RWPE1 (cell line): Measurements from ENCODE around the gene SDCCAG8.

Experiments used
- CTCF ChIA-PET: fragments of 350-600 bp; sonication (Branson Sonifier 250); formaldehyde crosslinking; extraction: SDS; loops from one replicate; lab custom pipeline; 2021; lab: Yijun Ruan, JAX
- POLR2A ChIA-PET: fragments of 400-600 bp; formaldehyde crosslinking; extraction: SDS; loops from one replicate; lab custom pipeline; 2020; ENCODE audit warnings: antibody characterized with exemption; ENCODE audit not compliant: low non-redundant PET; lab: Yijun Ruan, JAX
- DNase-seq: peaks from one replicate; pipeline ENCODE4 v3.0.0; 2012; ENCODE audit warnings: low spot score
- H3K27ac ChIP-seq: fragments of 450-650 bp; 2 replicates; pipeline ENCODE4 v1.5.1; 2017
- CTCF ChIP-seq: fragments of 450-650 bp; conservative IDR thresholded peaks from 2 replicates; pipeline ENCODE4 v1.5.1; 2017; ENCODE audit warnings: low read depth, mild to moderate bottlenecking

SDCCAG8 gene

GRCh38 chr1:243459059-243459458 is 203.2 kb downstream of the SDCCAG8 start:
- no peak for DNase-seq
- ChIA-PET POLR2A (no interaction called here), CTCF (interaction anchor here (0.6 kb wide), 2 partner anchors 193 to 646 kb away, joined by 5 to 7 read pairs; no protein-coding TSS in a partner anchor)
- H3K27ac ChIP-seq, result no peak overlapping the region
- TF ChIP-seq CTCF, result no peak

GRCh38 chr1:243461700-243462099 is 205.9 kb downstream of the SDCCAG8 start:
- no peak for TF ChIP-seq CTCF
- ChIA-PET POLR2A (no interaction called here), CTCF (no interaction called here)
- no peak for DNase-seq
- H3K27ac ChIP-seq, result no peak overlapping the region

- no peak overlapping the region for H3K27ac ChIP-seq
- no peak for DNase-seq
- POLR2A ChIA-PET, result no interaction called here
- no peak for TF ChIP-seq CTCF
- CTCF ChIA-PET, result interaction anchor here (0.7 kb wide), 2 partner anchors 91 to 119 kb away, joined by 3 to 5 read pairs; no protein-coding TSS in a partner anchor
Observed at GRCh38 chr1:243462929-243463697, 207.3 kb downstream of the SDCCAG8 start.

GRCh38 chr1:243465081-243465480 is 209.2 kb downstream of the SDCCAG8 start:
- no peak for DNase-seq
- no peak overlapping the region for H3K27ac ChIP-seq
- no peak for TF ChIP-seq CTCF
- ChIA-PET CTCF (interaction anchor here (0.6 kb wide), 2 partner anchors 10 to 64 kb away, joined by 3 read pairs; no protein-coding TSS in a partner anchor), POLR2A (no interaction called here)

- TF ChIP-seq CTCF, result no peak
- CTCF ChIA-PET, result interaction anchor here (0.6 kb wide), 1 partner anchor 9 kb away, joined by 3 read pairs; no protein-coding TSS in a partner anchor
- POLR2A ChIA-PET, result no interaction called here
- no peak overlapping the region for H3K27ac ChIP-seq
- no peak for DNase-seq
Observed at GRCh38 chr1:243465738-243466137, 209.9 kb downstream of the SDCCAG8 start.

GRCh38 chr1:243469497-243469896 is 213.7 kb downstream of the SDCCAG8 start:
- ChIA-PET POLR2A (no interaction called here), CTCF (interaction anchor here (0.6 kb wide), 1 partner anchor 39 kb away, joined by 3 read pairs; no protein-coding TSS in a partner anchor)
- no peak for TF ChIP-seq CTCF
- no peak overlapping the region for H3K27ac ChIP-seq
- DNase-seq, result no peak
